Activated CD4-positive, alpha-beta memory T cell treated with anti-CD3 and anti-CD28 coated beads, Interleukin-2, amount 10 ng/mL, durations not matched to agents 7 days and 5 days (primary cell): ENCODE data around the gene ASIC3. TPM values are rescaled to one million over a fixed set of nuclear protein-coding genes. Genes with fewer than 3 reads are reported as not detected.
"Not testable (repeated sequence)": the region's sequence is repeated elsewhere in the genome, so short reads cannot be mapped to it uniquely, and the experiment has no call there.

Experiments
- CTCF ChIA-PET: fragments of 350-600 bp; sonication (Branson Sonifier 250); formaldehyde crosslinking; loops from one replicate; lab custom pipeline; 2021; ENCODE audit warnings: antibody characterized with exemption, inconsistent platforms; lab: Charles Lee
- POLR2A ChIA-PET: fragments of 350-600 bp; sonication (Branson Sonifier 250); formaldehyde crosslinking; loops from one replicate; lab custom pipeline; 2021; ENCODE audit warnings: antibody characterized with exemption; lab: Charles Lee
- DNase-seq: peaks from one replicate; pipeline ENCODE4 v3.0.0-alpha.2; 2020
- H3K27ac Mint-ChIP-seq: one replicate; pipeline ENCODE4 v1.8.0; 2021; ENCODE audit warnings: mild to moderate bottlenecking, mixed read lengths
- H3K27me3 Mint-ChIP-seq: one replicate; pipeline ENCODE4 v1.8.0; 2021; ENCODE audit warnings: mixed read lengths
- H3K36me3 Mint-ChIP-seq: one replicate; pipeline ENCODE4 v1.8.0; 2021; ENCODE audit warnings: low read depth, mixed read lengths
- H3K4me1 Mint-ChIP-seq: one replicate; pipeline ENCODE4 v1.8.0; 2021; ENCODE audit warnings: mixed read lengths
- H3K4me3 Mint-ChIP-seq: one replicate; pipeline ENCODE4 v1.8.0; 2021; ENCODE audit warnings: mild to moderate bottlenecking, mixed read lengths
- H3K9me3 Mint-ChIP-seq: one replicate; pipeline ENCODE4 v1.8.0; 2021; ENCODE audit warnings: mixed read lengths
- total RNA-seq, 2 experiments: library from RNA; stranded (reverse); gene quantifications; one replicate each; pipeline ENCODE4 v1.2.3, GENCODE V29; 2021

ASIC3 gene
- total RNA-seq, 2 experiments from 2014 or later = 5.5 to 6.2 TPM

DNA sequence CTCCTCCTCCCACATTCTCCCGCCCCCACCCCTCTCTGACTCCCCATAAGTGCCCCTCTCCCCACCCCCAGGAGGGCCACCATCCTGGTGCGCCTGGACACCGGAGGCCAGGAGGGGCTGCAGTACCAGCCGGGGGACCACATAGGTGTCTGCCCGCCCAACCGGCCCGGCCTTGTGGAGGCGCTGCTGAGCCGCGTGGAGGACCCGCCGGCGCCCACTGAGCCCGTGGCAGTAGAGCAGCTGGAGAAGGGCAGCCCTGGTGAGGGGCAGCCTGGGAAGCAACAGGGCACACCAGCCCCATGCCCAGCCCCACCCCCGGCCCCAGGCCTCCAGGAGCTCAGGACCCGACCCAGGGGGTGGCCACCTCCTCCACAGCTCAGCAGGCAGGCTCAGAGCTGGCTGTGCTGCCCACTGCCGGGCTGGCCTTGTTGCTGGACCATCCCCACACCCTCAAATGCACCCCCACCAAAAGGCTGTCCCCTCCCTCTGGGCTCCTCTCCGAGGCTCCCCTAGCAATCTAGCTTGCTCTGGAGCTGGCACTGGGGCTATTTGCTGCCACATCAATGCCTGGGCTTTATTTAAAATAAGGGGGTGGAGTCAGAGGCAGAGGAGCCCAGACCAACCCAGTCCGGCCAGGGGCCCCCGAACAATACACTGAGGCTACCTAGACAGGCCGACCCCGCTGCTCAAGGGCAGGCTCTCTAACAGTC, 38.8 kb upstream of the ASIC3 start:
- Mint-ChIP-seq H3K36me3 (peaks cover 13% of the 10 kb centered on the region), H3K4me3 (peak overlapping the region; percentile 27), H3K9me3 (no peaks in the 10 kb centered on the region), H3K27me3 (peaks cover under 1% of the 10 kb centered on the region), H3K27ac (peak overlapping the region; percentile 97), H3K4me1 (peaks cover 75% of the 10 kb centered on the region)
- no peak for DNase-seq
- CTCF ChIA-PET = interaction anchor here (0.6 to 4.9 kb wide), 21 partner anchors 10 to 111 kb away, joined by 3 to 57 read pairs (median 6); partner anchors contain the start of gene ABCB8
- POLR2A ChIA-PET = interaction anchor here (0.7 to 3.8 kb wide), 10 partner anchors 9 to 50 kb away, joined by 3 to 34 read pairs (median 8); partner anchors contain the start of genes ABCB8 and SLC4A2

DNA sequence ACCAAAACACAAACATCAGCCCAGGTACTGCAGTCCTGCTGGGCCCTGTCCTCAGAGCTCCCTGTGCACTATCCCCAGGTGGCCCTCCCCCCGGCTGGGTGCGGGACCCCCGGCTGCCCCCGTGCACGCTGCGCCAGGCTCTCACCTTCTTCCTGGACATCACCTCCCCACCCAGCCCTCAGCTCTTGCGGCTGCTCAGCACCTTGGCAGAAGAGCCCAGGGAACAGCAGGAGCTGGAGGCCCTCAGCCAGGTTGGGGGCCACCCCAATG, 38.4 kb upstream of the ASIC3 start:
- peaks cover 80% of the 10 kb centered on the region for H3K4me1 Mint-ChIP-seq
- H3K4me3 Mint-ChIP-seq = peak overlapping the region; percentile 81
- ChIA-PET POLR2A (interaction anchor here (0.7 to 3.8 kb wide), 9 partner anchors 9 to 50 kb away, joined by 3 to 34 read pairs (median 6); partner anchors contain the start of genes ABCB8 and SLC4A2), CTCF (interaction anchor here (0.8 to 4.9 kb wide), 13 partner anchors 9 to 112 kb away, joined by 3 to 57 read pairs (median 7); partner anchors contain the start of gene ABCB8)
- peaks cover 15% of the 10 kb centered on the region for H3K36me3 Mint-ChIP-seq
- peak overlapping the region; percentile 97 for H3K27ac Mint-ChIP-seq
- DNase-seq = no peak
- H3K27me3 Mint-ChIP-seq = no peaks in the 10 kb centered on the region
- no peaks in the 10 kb centered on the region for H3K9me3 Mint-ChIP-seq

DNA sequence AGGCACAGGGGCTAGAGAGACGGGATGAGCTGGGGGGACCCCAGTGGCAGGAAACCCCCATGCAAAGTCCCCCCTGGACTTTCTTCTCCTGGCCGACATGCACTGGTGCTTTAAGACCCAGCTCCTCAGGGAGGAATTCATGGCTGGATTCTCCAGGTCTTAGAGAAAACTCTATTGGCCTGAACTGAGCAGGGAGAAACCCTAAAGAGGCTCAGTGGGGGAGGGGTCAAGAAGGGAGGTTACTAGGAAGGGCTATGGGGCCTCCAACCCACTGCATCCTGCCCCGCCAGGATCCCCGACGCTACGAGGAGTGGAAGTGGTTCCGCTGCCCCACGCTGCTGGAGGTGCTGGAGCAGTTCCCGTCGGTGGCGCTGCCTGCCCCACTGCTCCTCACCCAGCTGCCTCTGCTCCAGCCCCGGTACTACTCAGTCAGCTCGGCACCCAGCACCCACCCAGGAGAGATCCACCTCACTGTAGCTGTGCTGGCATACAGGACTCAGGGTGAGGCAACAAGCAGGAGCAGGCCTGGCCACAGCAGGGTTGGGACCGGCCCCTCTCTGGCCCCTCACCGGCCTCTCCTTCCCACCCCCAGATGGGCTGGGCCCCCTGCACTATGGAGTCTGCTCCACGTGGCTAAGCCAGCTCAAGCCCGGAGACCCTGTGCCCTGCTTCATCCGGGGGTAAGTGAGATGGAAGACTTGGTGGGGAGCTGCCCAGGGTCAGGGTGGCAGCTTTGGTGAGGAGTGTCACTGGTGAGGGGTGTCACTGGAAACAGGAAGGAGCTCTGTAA, 37.8 kb upstream of the ASIC3 start:
- Mint-ChIP-seq H3K9me3 (no peaks in the 10 kb centered on the region), H3K27me3 (no peaks in the 10 kb centered on the region), H3K4me1 (peaks cover 81% of the 10 kb centered on the region), H3K27ac (peak overlapping the region; percentile 97), H3K36me3 (peaks cover 20% of the 10 kb centered on the region), H3K4me3 (peak overlapping the region; percentile 81)
- peak; percentile 71 for DNase-seq
- POLR2A ChIA-PET = interaction anchor here (0.7 to 3.8 kb wide), 12 partner anchors 9 to 49 kb away, joined by 3 to 34 read pairs (median 6); partner anchors contain the start of genes ABCB8, NOS3 and SLC4A2
- CTCF ChIA-PET = interaction anchor here (0.7 to 4.9 kb wide), 18 partner anchors 9 to 234 kb away, joined by 3 to 57 read pairs (median 5); partner anchors contain the start of gene ABCB8

DNA sequence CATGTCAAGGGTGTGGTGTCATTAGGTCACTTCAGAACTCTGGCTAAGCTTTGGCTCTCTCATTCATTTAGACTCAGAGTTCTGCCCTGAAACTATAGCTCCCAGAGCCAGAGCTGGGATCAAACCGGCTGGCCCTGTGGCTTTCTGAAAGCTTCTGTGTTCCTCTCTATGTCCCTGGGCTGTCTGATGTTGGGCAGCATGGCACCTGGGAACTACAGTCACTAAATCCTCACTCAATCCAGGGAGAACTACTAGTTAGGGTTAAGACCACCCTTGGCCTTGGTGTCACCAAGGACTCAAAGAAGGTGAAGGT, 37.3 kb upstream of the ASIC3 start:
- Mint-ChIP-seq H3K4me1 (peaks cover 83% of the 10 kb centered on the region), H3K36me3 (peaks cover 21% of the 10 kb centered on the region), H3K4me3 (peak overlapping the region; percentile 81), H3K27me3 (no peaks in the 10 kb centered on the region), H3K9me3 (no peaks in the 10 kb centered on the region), H3K27ac (peak overlapping the region; percentile 97)
- ChIA-PET POLR2A (interaction anchor here (0.7 to 3.8 kb wide), 11 partner anchors 9 to 49 kb away, joined by 3 to 34 read pairs (median 6); partner anchors contain the start of genes ABCB8, NOS3 and SLC4A2), CTCF (interaction anchor here (0.7 to 4.9 kb wide), 12 partner anchors 8 to 233 kb away, joined by 3 to 57 read pairs (median 6); partner anchors contain the start of gene ABCB8)
- DNase-seq = no peak

DNA sequence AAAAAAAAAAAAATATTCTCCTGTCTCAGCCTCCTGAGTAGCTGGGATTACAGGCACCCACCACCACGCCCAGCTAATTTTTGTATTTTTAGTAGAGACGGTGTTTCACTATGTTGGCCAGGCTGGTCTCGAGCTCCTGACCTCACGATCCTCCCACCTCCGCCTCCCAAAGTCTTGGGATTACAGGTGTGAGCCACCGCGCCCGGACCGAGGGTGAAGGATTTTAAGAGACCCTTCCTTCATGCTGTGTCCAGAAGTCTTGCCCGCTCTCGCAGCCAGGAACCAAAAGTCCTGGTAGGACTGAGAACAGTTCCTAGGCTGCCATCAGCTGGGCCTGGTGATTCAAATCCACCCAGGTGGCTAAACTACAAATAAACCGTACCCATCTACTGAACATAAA, 36.7 kb upstream of the ASIC3 start:
- Mint-ChIP-seq H3K36me3 (peaks cover 21% of the 10 kb centered on the region), H3K4me3 (peak overlapping the region; percentile 57), H3K27ac (peak overlapping the region; percentile 97), H3K4me1 (peaks cover 85% of the 10 kb centered on the region)
- ChIA-PET POLR2A (interaction anchor here (0.6 to 3.8 kb wide), 8 partner anchors 8 to 1162 kb away, joined by 3 to 34 read pairs (median 6); partner anchors contain the start of genes ABCB8 and NOS3), CTCF (interaction anchor here (0.9 to 4.9 kb wide), 9 partner anchors 8 to 114 kb away, joined by 3 to 57 read pairs (median 13); partner anchors contain the start of gene ABCB8)
- not testable (repeated sequence) for H3K9me3 Mint-ChIP-seq, H3K27me3 Mint-ChIP-seq, DNase-seq

DNA sequence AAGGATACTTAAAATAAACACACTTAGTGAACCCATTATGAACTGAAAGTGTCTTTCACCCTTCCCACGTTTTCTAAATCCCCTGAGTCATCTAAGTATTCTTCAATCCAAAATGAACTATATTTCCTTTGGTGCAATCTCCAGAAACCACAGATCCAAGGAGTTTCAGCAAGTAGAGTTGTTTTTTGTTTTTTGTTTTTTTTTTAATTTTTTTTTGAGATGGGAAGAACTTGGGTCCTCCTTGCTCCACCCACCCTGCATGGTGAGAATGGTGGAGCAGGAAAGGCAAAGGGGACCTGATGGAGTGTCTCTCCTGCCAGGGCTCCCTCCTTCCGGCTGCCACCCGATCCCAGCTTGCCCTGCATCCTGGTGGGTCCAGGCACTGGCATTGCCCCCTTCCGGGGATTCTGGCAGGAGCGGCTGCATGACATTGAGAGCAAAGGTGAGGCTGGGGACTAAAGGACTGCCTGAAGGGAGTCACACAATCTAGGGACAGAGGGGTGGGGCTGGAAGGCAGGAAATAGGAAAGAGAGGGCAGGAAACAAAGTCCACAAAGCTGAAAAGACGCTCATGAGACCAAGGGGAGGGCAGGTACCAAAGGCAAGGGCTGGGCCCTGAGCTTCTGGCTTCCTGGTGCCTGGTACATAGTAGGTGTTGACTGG, 36.2 kb upstream of the ASIC3 start:
- Mint-ChIP-seq H3K4me1 (peaks cover 86% of the 10 kb centered on the region), H3K27ac (peak overlapping the region; percentile 97), H3K9me3 (no peaks in the 10 kb centered on the region), H3K4me3 (peak overlapping the region; percentile 57), H3K36me3 (peaks cover 21% of the 10 kb centered on the region), H3K27me3 (no peaks in the 10 kb centered on the region)
- no peak for DNase-seq
- CTCF ChIA-PET = interaction anchor here (1.1 to 4.9 kb wide), 8 partner anchors 7 to 103 kb away, joined by 3 to 57 read pairs (median 12); partner anchors contain the start of gene ABCB8
- POLR2A ChIA-PET = interaction anchor here (0.5 to 3.1 kb wide), 6 partner anchors 14 to 1163 kb away, joined by 3 to 31 read pairs (median 4); partner anchors contain the start of gene NOS3

DNA sequence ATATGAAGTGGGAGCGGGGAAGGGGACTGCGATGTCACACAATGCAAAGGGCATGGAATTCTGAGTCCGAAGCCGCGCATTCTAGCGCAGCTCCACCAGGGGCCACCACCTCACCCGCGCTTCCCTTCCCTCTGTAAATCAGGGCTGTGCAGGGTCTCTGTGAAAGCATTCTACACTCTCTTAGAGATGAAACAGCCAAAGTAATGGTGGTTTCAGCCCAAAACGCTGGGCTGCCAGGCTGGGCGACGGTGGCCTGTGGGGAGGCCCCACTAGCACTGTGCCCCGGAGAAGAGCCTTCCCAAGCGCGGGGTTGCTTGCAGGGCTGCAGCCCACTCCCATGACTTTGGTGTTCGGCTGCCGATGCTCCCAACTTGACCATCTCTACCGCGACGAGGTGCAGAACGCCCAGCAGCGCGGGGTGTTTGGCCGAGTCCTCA, 35.4 kb upstream of the ASIC3 start:
- ChIA-PET POLR2A (interaction anchor here (0.5 to 7.7 kb wide), 3 partner anchors 16 to 97 kb away, joined by 3 to 50 read pairs (median 31); partner anchors contain the start of gene ABCB8), CTCF (interaction anchor here (1.1 to 3.2 kb wide), 2 partner anchors 16 to 50 kb away, joined by 4 to 14 read pairs; partner anchors contain the start of gene ABCB8)
- no peaks in the 10 kb centered on the region for H3K27me3 Mint-ChIP-seq
- H3K9me3 Mint-ChIP-seq = no peaks in the 10 kb centered on the region
- peak overlapping the region; percentile 57 for H3K4me3 Mint-ChIP-seq
- H3K36me3 Mint-ChIP-seq = peaks cover 21% of the 10 kb centered on the region
- H3K27ac Mint-ChIP-seq = peak overlapping the region; percentile 97
- peaks cover 86% of the 10 kb centered on the region for H3K4me1 Mint-ChIP-seq
- DNase-seq = no peak

DNA sequence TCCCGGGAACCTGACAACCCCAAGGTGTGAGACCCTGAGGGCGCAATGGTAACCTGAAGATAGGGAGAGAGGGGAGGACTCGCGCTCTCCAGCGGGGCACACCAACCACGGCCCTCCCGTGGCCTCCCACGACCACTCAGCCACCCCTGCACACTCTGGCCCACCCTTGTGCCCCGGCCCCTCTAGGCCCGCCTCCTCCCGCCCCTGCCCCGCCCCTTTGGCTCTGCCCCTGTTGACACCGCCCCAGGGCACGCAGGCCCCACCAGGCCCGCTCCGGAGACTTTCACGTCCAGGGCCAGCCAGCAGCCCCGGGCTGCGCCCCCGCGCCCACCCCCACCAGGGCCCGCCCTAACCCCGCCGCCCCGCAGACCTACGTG, 35.0 kb upstream of the ASIC3 start:
- H3K36me3 Mint-ChIP-seq = peaks cover 21% of the 10 kb centered on the region
- ChIA-PET CTCF (interaction anchor here (0.6 to 3.2 kb wide), 7 partner anchors 11 to 230 kb away, joined by 3 to 14 read pairs (median 4); partner anchors contain the start of gene ATG9B), POLR2A (interaction anchor here (1.0 to 7.7 kb wide), 6 partner anchors 13 to 70 kb away, joined by 3 to 50 read pairs (median 4); partner anchors contain the start of genes ABCB8 and TMUB1)
- H3K4me3 Mint-ChIP-seq = peak overlapping the region; percentile 84
- no peak for DNase-seq
- H3K9me3 Mint-ChIP-seq = no peaks in the 10 kb centered on the region
- peaks cover 2% of the 10 kb centered on the region for H3K27me3 Mint-ChIP-seq
- H3K4me1 Mint-ChIP-seq = peaks cover 86% of the 10 kb centered on the region
- peak overlapping the region; percentile 97 for H3K27ac Mint-ChIP-seq

DNA sequence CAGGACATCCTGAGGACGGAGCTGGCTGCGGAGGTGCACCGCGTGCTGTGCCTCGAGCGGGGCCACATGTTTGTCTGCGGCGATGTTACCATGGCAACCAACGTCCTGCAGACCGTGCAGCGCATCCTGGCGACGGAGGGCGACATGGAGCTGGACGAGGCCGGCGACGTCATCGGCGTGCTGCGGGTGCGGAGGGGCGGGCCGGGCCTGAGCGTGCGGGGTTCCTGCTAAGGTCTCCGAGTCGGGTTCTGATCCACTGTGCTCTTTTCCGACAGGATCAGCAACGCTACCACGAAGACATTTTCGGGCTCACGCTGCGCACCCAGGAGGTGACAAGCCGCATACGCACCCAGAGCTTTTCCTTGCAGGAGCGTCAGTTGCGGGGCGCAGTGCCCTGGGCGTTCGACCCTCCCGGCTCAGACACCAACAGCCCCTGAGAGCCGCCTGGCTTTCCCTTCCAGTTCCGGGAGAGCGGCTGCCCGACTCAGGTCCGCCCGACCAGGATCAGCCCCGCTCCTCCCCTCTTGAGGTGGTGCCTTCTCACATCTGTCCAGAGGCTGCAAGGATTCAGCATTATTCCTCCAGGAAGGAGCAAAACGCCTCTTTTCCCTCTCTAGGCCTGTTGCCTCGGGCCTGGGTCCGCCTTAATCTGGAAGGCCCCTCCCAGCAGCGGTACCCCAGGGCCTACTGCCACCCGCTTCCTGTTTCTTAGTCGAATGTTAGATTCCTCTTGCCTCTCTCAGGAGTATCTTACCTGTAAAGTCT, 34.4 kb upstream of the ASIC3 start:
- Mint-ChIP-seq H3K9me3 (no peaks in the 10 kb centered on the region), H3K27me3 (peaks cover 6% of the 10 kb centered on the region), H3K4me1 (peaks cover 85% of the 10 kb centered on the region), H3K27ac (peak overlapping the region; percentile 94), H3K36me3 (peaks cover 21% of the 10 kb centered on the region), H3K4me3 (peak overlapping the region; percentile 84)
- ChIA-PET POLR2A (interaction anchor here (1.0 to 7.7 kb wide), 7 partner anchors 12 to 72 kb away, joined by 3 to 50 read pairs (median 5); partner anchors contain the start of genes ABCB8 and TMUB1), CTCF (interaction anchor here (0.6 to 3.2 kb wide), 12 partner anchors 11 to 230 kb away, joined by 3 to 16 read pairs (median 4); partner anchors contain the start of genes ABCB8, ATG9B and FASTK)
- DNase-seq = peak; percentile 96

DNA sequence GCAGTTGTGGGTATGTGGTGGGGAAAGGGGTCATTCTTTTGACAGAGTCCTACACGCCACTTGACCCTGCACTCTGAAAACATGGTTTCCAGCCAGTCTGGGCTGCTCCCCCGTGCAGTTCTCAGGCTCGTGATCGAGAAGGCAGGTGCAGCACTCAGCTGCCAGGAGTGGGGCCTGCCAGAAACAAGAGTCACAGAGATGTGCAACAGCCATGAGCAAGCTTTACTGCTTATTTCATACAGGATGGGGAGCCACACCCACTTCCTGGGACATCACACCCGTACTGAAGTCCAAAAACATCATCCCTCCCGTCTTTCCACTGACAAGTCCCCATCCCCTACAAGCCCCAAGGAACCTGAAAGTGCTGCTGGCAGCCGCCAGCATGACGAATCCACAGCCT, 33.4 kb upstream of the ASIC3 start:
- peaks cover 87% of the 10 kb centered on the region for H3K4me1 Mint-ChIP-seq
- peaks cover 24% of the 10 kb centered on the region for H3K36me3 Mint-ChIP-seq
- no peaks in the 10 kb centered on the region for H3K9me3 Mint-ChIP-seq
- peak overlapping the region; percentile 84 for H3K4me3 Mint-ChIP-seq
- H3K27ac Mint-ChIP-seq = peak overlapping the region; percentile 94
- ChIA-PET CTCF (interaction anchor here (0.6 to 3.2 kb wide), 10 partner anchors 13 to 229 kb away, joined by 3 to 16 read pairs (median 6); partner anchors contain the start of genes ABCB8 and FASTK), POLR2A (interaction anchor here (0.7 to 7.7 kb wide), 5 partner anchors 14 to 68 kb away, joined by 3 to 50 read pairs (median 4); partner anchors contain the start of genes ABCB8, NOS3, SLC4A2 and TMUB1)
- H3K27me3 Mint-ChIP-seq = peaks cover 15% of the 10 kb centered on the region
- DNase-seq = peak; percentile 61

DNA sequence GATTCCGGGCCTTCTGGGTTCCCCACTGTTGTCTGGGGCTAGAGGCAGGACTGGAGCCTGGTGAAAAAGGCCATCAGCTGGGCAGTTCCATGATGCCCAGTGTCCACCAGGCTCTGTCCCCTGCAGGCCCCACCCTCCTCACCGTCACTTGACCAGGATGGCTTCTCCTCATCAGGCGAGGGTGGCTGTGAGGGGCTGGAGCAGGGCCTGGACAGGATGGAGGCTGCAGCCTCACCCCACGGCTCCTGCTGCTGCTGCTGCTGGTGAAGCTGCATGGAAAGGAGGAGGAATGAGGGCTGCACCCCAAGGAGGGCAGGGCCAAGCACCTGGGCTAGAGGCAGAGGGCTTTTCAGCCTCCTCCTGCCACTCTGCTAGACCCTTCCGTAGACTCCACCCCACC, 32.4 kb upstream of the ASIC3 start:
- H3K4me1 Mint-ChIP-seq = peaks cover 80% of the 10 kb centered on the region
- no peak overlapping the region for H3K27ac Mint-ChIP-seq
- no peaks in the 10 kb centered on the region for H3K9me3 Mint-ChIP-seq
- peaks cover 24% of the 10 kb centered on the region for H3K36me3 Mint-ChIP-seq
- ChIA-PET POLR2A (interaction anchor here (7.7 kb wide), 1 partner anchor 13 kb away, joined by 50 read pairs; the partner anchor contains the start of gene ABCB8), CTCF (interaction anchor here (1.0 to 4.1 kb wide), 6 partner anchors 10 to 118 kb away, joined by 3 to 45 read pairs (median 12); partner anchors contain the start of gene ABCB8)
- peaks cover 26% of the 10 kb centered on the region for H3K27me3 Mint-ChIP-seq
- no peak for DNase-seq
- H3K4me3 Mint-ChIP-seq = no peak overlapping the region
